Memory B cell (primary cell): ENCODE results near the gene FCHSD2.
"Not testable (repeated sequence)": the region's sequence is repeated elsewhere in the genome, so short reads cannot be mapped to it uniquely, and the experiment has no call there.

ENCODE experiments used
- ATAC-seq: fragments of 150-1000 bp; cut with Tn5 transposase; 2 replicates; pipeline ENCODE4 v1.10.0; 2021; ENCODE audit warnings: low read depth, mild to moderate bottlenecking, moderate library complexity
- DNase-seq, 2 donors: peaks; one replicate each; pipeline ENCODE4 v3.0.0; 2022; ENCODE audit warnings: low spot score in 2 of 2
- H3K27ac Mint-ChIP-seq: one replicate; pipeline ENCODE4 v1.8.0; 2022; ENCODE audit warnings: mild to moderate bottlenecking, moderate library complexity, mixed read lengths
- H3K27me3 Mint-ChIP-seq: one replicate; pipeline ENCODE4 v1.8.0; 2022; ENCODE audit warnings: mixed read lengths
- H3K36me3 Mint-ChIP-seq: one replicate; pipeline ENCODE4 v1.8.0; 2022; ENCODE audit warnings: mild to moderate bottlenecking, mixed read lengths
- H3K4me1 Mint-ChIP-seq: one replicate; pipeline ENCODE4 v1.8.0; 2022; ENCODE audit warnings: mixed read lengths
- H3K4me3 Mint-ChIP-seq: one replicate; pipeline ENCODE4 v1.8.0; 2022; ENCODE audit warnings: mild to moderate bottlenecking, moderate library complexity, mixed read lengths
- H3K9me3 Mint-ChIP-seq: one replicate; pipeline ENCODE4 v1.8.0; 2022; ENCODE audit warnings: mixed read lengths

The FCHSD2 gene

DNA sequence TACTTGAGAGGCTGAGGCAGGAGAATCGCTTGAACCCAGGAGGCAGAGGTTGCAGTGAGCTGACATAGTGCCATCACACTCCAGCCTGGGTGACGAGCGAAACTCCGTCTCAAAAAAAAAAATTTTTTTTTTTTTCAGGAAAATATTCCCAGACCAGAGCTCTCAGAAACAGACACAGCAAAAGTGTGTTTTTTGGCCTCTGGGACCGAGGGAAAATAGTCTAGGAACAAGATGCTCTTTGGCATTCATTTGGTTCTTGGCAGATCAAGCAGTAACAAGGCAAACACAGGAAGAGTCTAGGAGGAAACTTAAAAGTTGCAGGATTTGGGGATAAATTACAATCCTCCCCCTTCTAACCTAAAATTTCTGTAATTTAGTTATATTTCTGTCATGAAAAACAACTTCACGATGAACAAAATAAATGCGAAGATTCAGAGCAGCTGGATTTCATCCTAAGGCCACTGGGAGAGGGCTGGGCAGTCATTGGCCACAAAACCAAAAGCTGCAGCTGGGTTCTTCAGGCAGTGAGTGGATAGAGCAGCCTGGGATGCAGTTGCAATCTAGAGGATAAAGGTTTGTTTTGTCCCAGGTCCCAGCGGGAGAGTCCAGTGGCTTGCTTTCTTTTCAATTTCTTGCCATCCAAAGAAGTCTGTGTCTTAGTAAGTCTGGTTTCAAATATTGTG, 308.2 kb downstream of the FCHSD2 start:
- no peaks in the 10 kb centered on the region for H3K27me3 Mint-ChIP-seq

DNA sequence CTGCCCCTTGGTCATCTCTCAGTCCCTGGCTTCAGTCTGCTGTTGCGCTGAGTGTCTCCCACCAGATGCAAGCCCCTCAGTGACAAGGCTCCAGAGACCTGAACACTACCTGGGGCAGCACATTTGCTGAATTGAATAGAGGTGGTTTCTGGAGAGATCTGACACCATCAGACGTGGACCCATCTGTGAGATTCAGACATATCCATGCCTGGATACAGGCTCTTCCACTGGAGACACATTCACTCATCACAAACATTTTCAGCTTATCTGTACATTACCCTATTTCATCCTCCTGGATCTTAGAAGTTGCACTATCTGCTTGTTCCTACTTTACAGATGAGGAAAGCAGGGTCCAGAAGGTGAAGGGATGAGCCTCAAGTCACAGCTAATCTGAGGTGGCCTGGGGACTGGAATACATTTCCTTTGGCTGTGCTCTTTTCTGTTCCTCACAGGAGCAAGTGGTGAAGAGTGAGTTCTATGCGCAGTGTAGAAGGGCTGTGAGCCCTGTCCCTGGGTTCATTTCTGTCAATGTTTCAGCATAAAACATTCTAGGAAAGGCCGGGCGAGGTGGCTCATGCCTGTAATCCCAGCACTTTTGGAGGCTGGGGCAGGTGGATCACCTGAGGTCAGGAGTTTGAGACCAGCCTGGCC, 308.9 kb downstream of the FCHSD2 start:
- Mint-ChIP-seq H3K4me1 (peaks cover 27% of the 10 kb centered on the region), H3K27me3 (no peaks in the 10 kb centered on the region), H3K27ac (peak overlapping the region; percentile 89), H3K4me3 (no peak overlapping the region), H3K9me3 (no peaks in the 10 kb centered on the region), H3K36me3 (peaks cover 11% of the 10 kb centered on the region)
- ATAC-seq (no peak), DNase-seq (no peak)

More for the DNA sequence above, 308.2 kb downstream of the FCHSD2 start:
- peak overlapping the region; percentile 45 for H3K27ac Mint-ChIP-seq
- H3K9me3 Mint-ChIP-seq = no peaks in the 10 kb centered on the region
- H3K4me1 Mint-ChIP-seq = peaks cover 19% of the 10 kb centered on the region
- DNase-seq = no peak
- H3K4me3 Mint-ChIP-seq = no peak overlapping the region
- peaks cover 15% of the 10 kb centered on the region for H3K36me3 Mint-ChIP-seq
- ATAC-seq = no peak

DNA sequence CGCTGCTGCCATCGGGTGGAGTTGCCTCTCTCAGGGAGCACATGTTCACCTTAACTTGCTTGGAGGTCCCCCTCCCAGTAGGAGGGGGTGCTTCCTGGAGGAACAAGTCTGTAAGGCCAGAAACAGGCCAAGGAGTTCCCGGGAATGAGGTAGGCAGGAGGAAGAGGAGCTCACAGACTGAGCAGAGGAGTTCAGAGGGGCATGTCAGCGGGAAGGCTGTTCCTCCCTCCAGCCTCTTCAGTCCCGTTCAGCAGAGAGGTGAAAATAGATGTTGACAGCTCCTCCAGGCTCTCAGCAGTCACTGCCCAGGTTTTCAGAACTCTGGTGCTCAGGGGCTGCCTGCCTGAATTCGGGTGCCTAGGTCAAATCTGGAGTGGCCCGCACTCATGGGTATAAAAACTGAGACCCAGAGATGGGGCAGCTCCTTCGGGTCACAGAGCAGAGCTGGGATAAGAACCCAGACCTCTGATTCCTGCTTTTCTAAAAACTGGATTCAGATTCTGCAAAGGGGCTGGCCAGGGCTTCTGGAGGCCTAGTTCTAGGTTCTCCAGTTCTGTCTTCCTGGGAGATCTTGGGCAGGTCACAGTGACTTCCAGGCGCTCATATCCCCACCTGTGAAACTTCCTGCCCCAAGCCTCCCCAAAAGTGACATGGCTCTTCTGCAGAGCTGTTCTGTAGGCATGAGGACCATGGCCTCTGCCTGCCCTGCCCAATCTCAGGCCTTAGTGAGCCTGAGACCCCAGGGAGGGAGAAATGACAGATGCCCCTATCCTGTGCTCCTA, 309.6 kb downstream of the FCHSD2 start:
- Mint-ChIP-seq H3K27ac (peak overlapping the region; percentile 89), H3K9me3 (no peaks in the 10 kb centered on the region), H3K27me3 (no peaks in the 10 kb centered on the region), H3K36me3 (peaks cover 11% of the 10 kb centered on the region), H3K4me3 (no peak overlapping the region), H3K4me1 (peaks cover 30% of the 10 kb centered on the region)
- ATAC-seq (no peak), DNase-seq (no peak)

DNA sequence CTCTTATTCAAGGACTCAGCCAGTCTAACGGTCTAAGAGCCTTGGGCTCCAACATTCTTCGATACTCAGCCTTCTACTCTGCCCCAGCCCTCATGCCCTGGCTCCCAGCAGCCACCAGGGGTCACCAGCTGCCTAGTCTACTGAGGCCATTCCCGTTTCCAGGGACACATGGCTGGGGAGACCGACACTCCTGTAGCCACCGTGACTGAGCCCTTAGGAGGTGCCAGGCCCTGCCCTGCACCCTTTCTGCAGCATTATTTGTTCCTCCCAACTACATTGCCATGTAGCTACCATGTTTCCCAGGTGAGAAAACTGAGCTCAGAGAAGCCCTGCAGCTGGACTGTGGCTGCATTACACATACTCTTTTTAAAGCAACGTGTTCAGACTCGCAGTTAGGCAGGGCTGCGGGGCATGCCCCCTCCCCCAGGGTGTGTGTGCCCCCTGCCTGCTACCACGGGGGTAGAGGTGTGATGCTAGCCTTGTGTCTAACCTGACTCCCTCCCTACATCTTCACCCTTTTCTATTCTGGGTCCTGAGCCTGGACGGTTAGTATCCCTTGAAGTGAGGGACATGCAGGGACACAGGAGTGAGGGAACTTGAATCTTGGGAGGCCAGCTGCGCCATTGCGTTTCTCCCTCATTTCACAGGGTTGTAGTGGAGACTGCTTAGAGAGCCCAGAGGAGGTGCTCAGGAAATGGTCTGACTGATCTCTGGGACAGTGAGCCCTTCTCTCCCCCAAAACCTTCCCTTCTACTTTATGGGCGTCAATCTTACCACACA, 310.4 kb downstream of the FCHSD2 start:
- Mint-ChIP-seq H3K4me1 (peaks cover 30% of the 10 kb centered on the region), H3K36me3 (peaks cover 11% of the 10 kb centered on the region), H3K27ac (peak overlapping the region; percentile 89), H3K4me3 (no peak overlapping the region), H3K27me3 (no peaks in the 10 kb centered on the region), H3K9me3 (no peaks in the 10 kb centered on the region)
- DNase-seq = peak in 1 of 2 donors; percentile 48
- peak; percentile 71 for ATAC-seq

DNA sequence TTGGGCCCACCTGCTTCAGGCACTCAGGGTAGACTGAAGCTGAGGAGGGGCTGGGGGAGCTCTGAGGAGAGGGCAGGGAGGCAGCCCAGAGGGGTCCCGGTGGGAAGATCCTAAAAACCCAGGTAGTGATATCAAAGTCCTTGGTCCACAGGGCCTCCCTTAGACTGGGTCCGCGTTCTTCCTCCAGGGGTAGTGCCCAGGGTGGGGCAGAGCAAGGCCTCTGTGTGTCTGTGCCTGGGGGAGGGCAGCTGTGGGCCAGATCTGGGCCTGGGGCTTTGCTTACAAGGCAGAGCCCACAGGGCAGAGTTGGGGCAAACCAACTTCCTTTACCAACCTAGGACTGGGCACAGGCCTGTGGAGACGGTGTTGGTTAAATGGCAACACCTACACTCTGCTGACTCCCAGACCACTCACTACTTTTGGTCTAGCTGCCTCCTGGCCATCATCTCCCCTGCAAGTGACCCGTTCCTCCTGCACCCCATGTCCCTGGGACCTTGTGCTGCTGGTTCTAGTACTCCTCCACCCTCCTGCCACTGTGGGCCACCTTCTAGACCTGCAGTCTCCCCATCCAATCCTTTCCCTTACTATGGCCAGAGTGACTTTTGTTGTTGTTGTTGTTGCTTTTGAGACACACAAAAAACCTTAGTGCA, 312.1 kb downstream of the FCHSD2 start:
- Mint-ChIP-seq H3K27ac (peak overlapping the region; percentile 88), H3K36me3 (peaks cover 7% of the 10 kb centered on the region), H3K27me3 (no peaks in the 10 kb centered on the region), H3K4me3 (no peak overlapping the region), H3K4me1 (peaks cover 31% of the 10 kb centered on the region), H3K9me3 (no peaks in the 10 kb centered on the region)
- DNase-seq (no peak), ATAC-seq (no peak)

DNA sequence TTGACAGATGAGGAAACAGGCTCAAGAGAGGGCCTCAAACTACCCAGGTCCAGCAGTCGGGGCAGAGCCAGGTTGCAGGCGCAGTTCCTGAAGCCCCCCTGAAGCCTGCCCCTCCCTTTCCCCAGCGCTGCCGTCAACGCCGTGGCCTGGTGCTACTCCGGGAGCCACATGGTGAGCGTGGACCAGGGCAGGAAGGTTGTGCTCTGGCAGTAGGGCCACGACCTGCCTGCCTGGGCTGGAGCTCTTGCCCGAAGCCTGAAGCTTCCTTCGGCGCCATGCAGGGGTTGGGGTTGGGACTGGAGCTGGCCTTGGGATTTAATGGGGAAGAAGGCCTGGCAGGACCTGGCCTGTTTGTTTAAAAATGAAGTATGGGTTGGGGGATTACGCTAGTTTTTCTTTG, 312.9 kb downstream of the FCHSD2 start:
- Mint-ChIP-seq H3K4me1 (peaks cover 35% of the 10 kb centered on the region), H3K36me3 (peaks cover 9% of the 10 kb centered on the region), H3K4me3 (no peak overlapping the region), H3K9me3 (no peaks in the 10 kb centered on the region), H3K27ac (peak overlapping the region; percentile 88), H3K27me3 (no peaks in the 10 kb centered on the region)
- DNase-seq (no peak), ATAC-seq (no peak)

DNA sequence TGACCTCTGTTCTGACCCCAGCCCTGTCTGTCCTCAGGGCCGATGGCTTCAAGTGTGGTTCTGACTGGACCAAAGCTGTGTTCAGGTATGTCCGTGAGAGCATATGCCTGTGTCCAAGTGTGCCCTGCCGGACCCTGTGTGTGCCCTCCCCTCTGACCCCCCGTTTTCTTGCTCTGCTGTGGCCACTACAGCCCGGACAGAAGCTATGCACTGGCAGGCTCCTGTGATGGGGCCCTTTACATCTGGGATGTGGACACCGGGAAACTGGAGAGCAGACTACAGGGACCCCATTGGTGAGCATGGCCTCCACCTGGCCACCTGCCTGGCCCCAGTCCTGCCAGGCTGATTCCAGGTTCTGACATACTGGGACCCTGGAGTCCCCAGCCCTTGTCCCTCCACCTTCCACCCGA, 313.4 kb downstream of the FCHSD2 start:
- no peaks in the 10 kb centered on the region for H3K27me3 Mint-ChIP-seq
- H3K4me1 Mint-ChIP-seq = peaks cover 37% of the 10 kb centered on the region
- no peaks in the 10 kb centered on the region for H3K9me3 Mint-ChIP-seq
- peak overlapping the region; percentile 88 for H3K27ac Mint-ChIP-seq
- no peak for ATAC-seq
- no peak overlapping the region for H3K4me3 Mint-ChIP-seq
- H3K36me3 Mint-ChIP-seq = peaks cover 9% of the 10 kb centered on the region
- no peak for DNase-seq

DNA sequence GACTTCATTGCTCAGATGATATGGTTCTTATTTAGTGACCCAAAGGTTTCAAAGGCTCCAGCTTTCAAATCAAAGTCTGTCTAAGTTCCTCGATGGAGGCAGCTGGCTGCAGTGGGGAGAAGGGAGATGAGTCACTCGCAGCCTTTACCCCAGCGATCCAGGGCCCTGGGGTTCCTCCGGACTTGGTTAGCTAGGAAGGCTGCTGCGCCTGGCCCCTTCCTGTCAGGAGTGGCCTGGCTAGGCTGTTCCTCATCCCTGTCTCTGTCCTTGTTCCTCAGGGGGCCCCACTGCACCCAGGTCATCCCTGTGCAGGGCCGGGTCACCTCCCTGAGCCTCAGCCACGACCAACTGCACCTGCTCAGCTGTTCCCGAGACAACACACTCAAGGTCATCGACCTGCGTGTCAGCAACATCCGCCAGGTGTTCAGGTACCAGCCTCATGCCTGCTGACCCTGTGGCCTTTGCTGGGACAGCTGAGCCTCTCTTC, 314.0 kb downstream of the FCHSD2 start:
- no peak for DNase-seq
- Mint-ChIP-seq H3K27me3 (no peaks in the 10 kb centered on the region), H3K4me3 (no peak overlapping the region), H3K9me3 (no peaks in the 10 kb centered on the region), H3K36me3 (peaks cover 11% of the 10 kb centered on the region), H3K4me1 (peaks cover 42% of the 10 kb centered on the region), H3K27ac (peak overlapping the region; percentile 88)
- peak; percentile 2 for ATAC-seq

DNA sequence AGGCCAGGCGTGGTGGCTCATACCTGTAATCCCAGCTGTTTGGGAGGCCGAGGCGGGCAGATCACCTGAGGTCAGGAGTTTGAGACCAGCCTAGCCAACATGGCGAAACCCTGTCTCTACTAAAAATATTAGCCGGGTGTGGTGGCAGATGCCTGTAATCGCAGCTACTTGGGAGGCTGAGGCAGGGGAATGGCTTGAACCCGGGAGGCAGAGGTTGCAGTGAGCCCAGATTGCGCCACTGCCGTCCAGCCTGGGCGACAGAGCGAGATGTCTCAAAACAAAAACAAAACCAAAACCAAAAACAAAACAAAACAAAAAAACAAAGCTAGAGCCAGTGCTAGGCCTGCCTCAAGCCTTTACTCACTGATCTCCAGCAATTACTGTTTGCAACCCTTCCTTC, 314.5 kb downstream of the FCHSD2 start:
- H3K9me3 Mint-ChIP-seq, H3K4me3 Mint-ChIP-seq, DNase-seq, H3K27me3 Mint-ChIP-seq: not testable (repeated sequence)
- H3K36me3 Mint-ChIP-seq = peaks cover 11% of the 10 kb centered on the region
- ATAC-seq = peak; percentile 60
- peak overlapping the region; percentile 88 for H3K27ac Mint-ChIP-seq
- peaks cover 43% of the 10 kb centered on the region for H3K4me1 Mint-ChIP-seq

DNA sequence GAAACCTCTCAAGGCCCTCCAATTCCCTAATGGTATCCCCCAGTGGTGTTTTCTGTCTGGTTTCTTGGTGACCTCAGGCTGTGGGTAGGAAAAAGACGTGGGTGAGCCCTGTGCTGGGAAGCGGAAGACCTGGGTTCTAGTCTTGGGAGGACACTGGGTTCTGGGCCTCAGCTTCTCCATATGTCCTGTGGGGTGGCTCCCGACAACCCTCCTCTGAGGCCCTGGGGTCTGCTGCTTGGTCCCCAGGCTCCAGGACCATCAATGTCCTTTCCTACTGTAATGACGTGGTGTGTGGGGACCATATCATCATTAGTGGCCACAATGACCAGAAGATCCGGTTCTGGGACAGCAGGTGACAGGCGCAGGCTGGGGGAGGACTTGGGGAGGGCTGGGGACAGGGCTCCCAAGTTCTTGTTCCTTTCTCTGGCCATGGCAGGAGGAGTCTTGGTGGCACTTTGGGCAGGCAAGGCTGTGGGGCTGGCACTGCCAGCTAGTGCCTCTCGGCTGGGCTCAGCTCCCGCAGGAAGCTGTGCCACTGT, 315.1 kb downstream of the FCHSD2 start:
- H3K27ac Mint-ChIP-seq = peak overlapping the region; percentile 70
- H3K4me3 Mint-ChIP-seq = no peak overlapping the region
- H3K9me3 Mint-ChIP-seq = no peaks in the 10 kb centered on the region
- no peak for ATAC-seq
- peaks cover 11% of the 10 kb centered on the region for H3K36me3 Mint-ChIP-seq
- no peak for DNase-seq
- H3K27me3 Mint-ChIP-seq = no peaks in the 10 kb centered on the region
- peaks cover 44% of the 10 kb centered on the region for H3K4me1 Mint-ChIP-seq

DNA sequence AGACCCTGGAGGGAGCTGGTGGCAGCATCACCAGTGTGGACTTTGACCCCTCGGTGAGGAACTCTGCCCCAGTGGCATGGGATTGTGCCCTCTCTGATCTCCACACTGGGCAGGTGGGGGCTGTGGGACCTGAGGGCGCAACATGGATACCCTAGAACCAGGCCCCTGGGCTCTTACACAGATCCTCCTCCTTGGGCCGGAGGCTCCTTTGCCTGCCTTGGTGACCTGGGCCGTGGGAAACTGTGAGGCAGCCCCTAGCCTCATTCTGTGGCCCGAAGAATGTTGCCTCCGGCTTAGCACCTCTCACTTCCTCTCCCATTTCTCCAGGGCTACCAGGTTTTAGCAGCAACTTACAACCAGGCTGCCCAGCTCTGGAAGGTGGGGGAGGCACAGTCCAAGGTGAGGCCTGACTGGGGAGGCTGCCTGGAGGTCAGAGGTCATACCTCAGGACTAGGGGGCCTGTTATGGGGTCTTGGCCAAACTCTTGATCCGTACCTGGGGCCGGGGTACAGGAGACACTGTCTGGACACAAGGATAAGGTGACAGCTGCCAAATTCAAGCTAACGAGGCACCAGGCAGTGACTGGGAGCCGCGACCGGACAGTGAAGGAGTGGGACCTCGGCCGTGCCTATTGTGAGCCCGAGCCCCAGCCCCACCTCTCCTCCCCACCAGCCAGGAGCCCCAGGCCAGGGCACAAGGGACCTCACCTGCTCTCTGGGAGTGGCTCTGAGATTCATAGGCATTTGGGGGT, 315.8 kb downstream of the FCHSD2 start:
- Mint-ChIP-seq H3K27me3 (no peaks in the 10 kb centered on the region), H3K27ac (peak overlapping the region; percentile 70), H3K4me3 (no peak overlapping the region), H3K4me1 (peaks cover 37% of the 10 kb centered on the region), H3K36me3 (peaks cover 10% of the 10 kb centered on the region), H3K9me3 (no peaks in the 10 kb centered on the region)
- no peak for ATAC-seq
- DNase-seq = no peak

DNA sequence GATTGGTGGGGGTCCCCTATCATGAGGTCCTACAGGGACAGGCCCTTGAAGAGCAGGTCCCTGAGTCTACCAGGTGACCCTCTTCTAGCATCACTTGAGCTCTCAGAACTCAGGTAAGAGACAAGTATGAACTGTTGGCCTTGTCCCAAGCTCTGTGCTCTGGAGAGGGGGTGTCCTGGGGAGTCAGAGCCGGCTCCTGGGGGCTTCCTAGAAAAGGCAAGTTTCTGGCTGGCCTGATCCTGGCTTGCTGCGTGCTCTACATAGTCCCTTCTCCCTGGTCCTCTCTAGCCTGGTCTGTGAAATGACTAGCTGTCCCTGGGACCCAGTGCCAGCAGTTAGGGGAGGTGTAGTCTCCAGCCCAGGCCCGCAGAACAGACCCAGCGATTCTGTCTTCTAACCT, 316.5 kb downstream of the FCHSD2 start:
- Mint-ChIP-seq H3K27ac (peak overlapping the region; percentile 96), H3K4me1 (peaks cover 40% of the 10 kb centered on the region), H3K9me3 (no peaks in the 10 kb centered on the region), H3K4me3 (no peak overlapping the region), H3K36me3 (peaks cover 14% of the 10 kb centered on the region), H3K27me3 (no peaks in the 10 kb centered on the region)
- ATAC-seq (no peak), DNase-seq (no peak)
